Kidney (tissue), 14 donors: Measurements from ENCODE around the gene ARHGEF7. TPM values are rescaled to one million over a fixed set of nuclear protein-coding genes. Genes with fewer than 3 reads are reported as not detected.

Experiments
- DNase-seq, 5 donors: peaks; one replicate each; pipeline ENCODE4 v3.0.0-alpha.2; 2013 to 2020
- FAIRE-seq: peaks from 2 replicates; lab custom pipeline; 2012; peaks lifted over from hg19 to GRCh38; lab: Jason Lieb, UNC
- H3K27ac ChIP-seq, 2 donors: one replicate each; pipeline ENCODE4 v1.7.0; 2013; ENCODE audit warnings: low read depth in 2 of 2, low read length in 2 of 2, inconsistent platforms in 1 of 2
- H3K27me3 ChIP-seq: one replicate; pipeline ENCODE4 v1.7.1; 2013; ENCODE audit warnings: low read length, inconsistent platforms; ENCODE audit not compliant: control insufficient read depth, insufficient read depth
- H3K36me3 ChIP-seq, 3 donors: one replicate each; pipeline versions ENCODE4 v1.7.0 to v1.7.1; 2013; ENCODE audit warnings: low read length in 3 of 3, control low read depth in 1 of 3, inconsistent platforms in 1 of 3; ENCODE audit not compliant: insufficient read depth in 3 of 3, control insufficient read depth in 2 of 3
- H3K4me1 ChIP-seq, 3 donors: one replicate each; pipeline versions ENCODE4 v1.7.0 to v1.7.1; 2013; ENCODE audit warnings: low read length in 3 of 3, inconsistent platforms in 1 of 3, low read depth in 1 of 3; ENCODE audit not compliant: control insufficient read depth in 2 of 3, insufficient read depth in 2 of 3
- H3K4me3 ChIP-seq, 3 donors: one replicate each; pipeline versions ENCODE4 v1.7.0 to v1.8.1; 2013; ENCODE audit warnings: low read length in 3 of 3, control low read depth in 1 of 3, inconsistent platforms in 1 of 3
- H3K9ac ChIP-seq, 3 donors: one replicate each; pipeline versions ENCODE4 v1.7.0 to v1.7.1; 2013; ENCODE audit warnings: low read length in 3 of 3, control low read depth in 1 of 3, inconsistent platforms in 1 of 3
- H3K9me3 ChIP-seq, 3 donors: one replicate each; pipeline versions ENCODE4 v1.7.0 to v1.7.1; 2013; ENCODE audit warnings: low read length in 3 of 3, control low read depth in 1 of 3, inconsistent platforms in 1 of 3; ENCODE audit not compliant: control insufficient read depth in 2 of 3, insufficient read depth in 1 of 3
- CTCF ChIP-seq: IDR thresholded peaks from 3 replicates; pipeline ENCODE4 v1.5.1; 2012; ENCODE audit warnings: mild to moderate bottlenecking, moderate library complexity, borderline replicate concordance; ENCODE audit not compliant: insufficient read depth; ENCODE audit errors: extremely low read depth
- intact Hi-C: fragments of 100-400 bp; cut with DNase I; formaldehyde crosslinking; loops from one replicate; pipeline ENCODE4 v1.11.1; 2022
- polyA plus RNA-seq: library from polyadenylated mRNA; stranded (reverse); fragments of 350-450 nt; fragmentation: Illumina TruSeq; extraction: RNeasy Lipid Tissue Mini Kit (QIAGEN cat#74804); gene quantifications from one replicate; pipeline ENCODE4 v1.2.3, GENCODE V29; 2014; ENCODE audit warnings: low read depth, low replicate concordance; ENCODE audit not compliant: insufficient read depth
- total RNA-seq: library from RNA; stranded (reverse); fragmentation: NEBNext Ultra II Directional; extraction: Animal tissue kit (Norgen Biotek cat#: 25700); gene quantifications from one replicate; pipeline ENCODE4 v1.2.1, GENCODE V29; 2021
- donor health status: control.
- donor health status: control.
- donor health status: control.
- donor health status: control.
- donor health status: control.
- donor health status: DM: yes; HTN: yes; CAD: no.
- donor health status: Normal renal cell carcinoma (clear cell type).

Gene ARHGEF7
- total and polyA plus RNA-seq, 2 donors from 2014 or later: 17.9 to 56.4 TPM

- H3K4me3 ChIP-seq: no peak overlapping the region
- TF ChIP-seq CTCF: no peak
- FAIRE-seq (no peak), DNase-seq (no peak)
- no peaks in the 10 kb centered on the region for H3K27me3 ChIP-seq
- H3K9me3 ChIP-seq: no peaks in the 10 kb centered on the region
- H3K36me3 ChIP-seq: peaks cover 2 to 54% (median 27%) of the 10 kb centered on the region in 3 donors
- no peaks in the 10 kb centered on the region for H3K4me1 ChIP-seq
- no peak overlapping the region for H3K27ac ChIP-seq
- intact Hi-C loops: no loop called here
- no peak overlapping the region for H3K9ac ChIP-seq
These were observed 155.9 kb downstream of the ARHGEF7 start for GRCh38 chr13:111270765-111271698.

- Histone ChIP-seq H3K4me1 (no peaks in the 10 kb centered on the region), H3K36me3 (peaks cover 2 to 53% (median 27%) of the 10 kb centered on the region in 3 donors), H3K4me3 (no peak overlapping the region), H3K9ac (no peak overlapping the region), H3K27me3 (no peaks in the 10 kb centered on the region), H3K27ac (peak overlapping the region in 1 of 2 donors; percentile 36), H3K9me3 (no peaks in the 10 kb centered on the region)
- TF ChIP-seq CTCF: no peak
- FAIRE-seq (no peak), DNase-seq (no peak)
- intact Hi-C loops: no loop called here
These were observed 157.0 kb downstream of the ARHGEF7 start for GRCh38 chr13:111272117-111272516.

- Histone ChIP-seq H3K4me3 (no peak overlapping the region), H3K36me3 (peaks cover 4 to 67% (median 25%) of the 10 kb centered on the region in 3 donors), H3K27ac (no peak overlapping the region), H3K27me3 (no peaks in the 10 kb centered on the region), H3K9ac (no peak overlapping the region), H3K9me3 (no peaks in the 10 kb centered on the region), H3K4me1 (no peaks in the 10 kb centered on the region)
- TF ChIP-seq CTCF: no peak
- intact Hi-C loops: no loop called here
- no peak for DNase-seq
- no peak for FAIRE-seq
These were observed 160.3 kb downstream of the ARHGEF7 start for GRCh38 chr13:111275382-111275781.
